Thyroid gland (tissue), 4 donors: ENCODE results near the gene RASGRP4. TPM values are rescaled to one million over a fixed set of nuclear protein-coding genes. Genes with fewer than 3 reads are reported as not detected.

Experiments
- DNase-seq, 2 donors: peaks; one replicate each; pipeline ENCODE4 v3.0.0-alpha.2; 2019
- H3K27ac ChIP-seq, 3 donors: fragments of 200-600 bp; sonication (generic); 1 replicate in 2 of 3; 2 replicates in 1 of 3; pipeline ENCODE4 v1.5.1; 2016 to 2019; ENCODE audit warnings: mild to moderate bottlenecking in 1 of 3, moderate library complexity in 1 of 3
- H3K27me3 ChIP-seq: fragments of 200-600 bp; sonication (generic); one replicate; pipeline ENCODE4 v1.5.1; 2019
- H3K36me3 ChIP-seq, 2 donors: fragments of 200-600 bp; sonication (generic); one replicate each; pipeline ENCODE4 v1.5.1; 2016 to 2019
- H3K4me1 ChIP-seq, 2 donors: fragments of 200-600 bp; sonication (generic); one replicate each; pipeline ENCODE4 v1.5.1; 2017 to 2019
- H3K4me3 ChIP-seq, 3 donors: fragments of 200-600 bp; sonication (generic); replicated peaks in 1 of 3; 1 replicate in 2 of 3; 2 replicates in 1 of 3; pipeline ENCODE4 v1.5.1; 2016; ENCODE audit warnings: mild to moderate bottlenecking in 1 of 3
- H3K9me3 ChIP-seq: fragments of 200-600 bp; sonication (generic); one replicate; pipeline ENCODE4 v1.5.1; 2017
- CTCF ChIP-seq, 6 experiments: fragments of 200-600 bp in 3 of 6; fragments of 450-650 bp in 3 of 6; sonication (generic) in 3 of 6; IDR thresholded peaks; one replicate each; pipeline ENCODE4 v1.5.1; 2016 to 2019; ENCODE audit warnings: antibody characterized with exemption in 6 of 6, mild to moderate bottlenecking in 2 of 6, inconsistent platforms in 1 of 6, moderate library complexity in 1 of 6
- POLR2A ChIP-seq, 2 donors: fragments of 450-650 bp; IDR thresholded peaks; one replicate each; pipeline ENCODE4 v1.6.1; 2017; ENCODE audit warnings: antibody characterized with exemption in 2 of 2, mild to moderate bottlenecking in 2 of 2, moderate library complexity in 1 of 2
- WGBS, 2 donors: methylation state at CpG; one replicate each; pipeline ENCODE4 v1.1.5; 2017; 5-methylcytosine and 5-hydroxymethylcytosine counted together
- intact Hi-C: fragments of 100-400 bp; cut with DNase I; formaldehyde crosslinking; loops from one replicate; pipeline ENCODE4 v1.15.1; 2023
- total RNA-seq, 4 donors: library from RNA; depleted of rRNA; stranded (reverse); fragments of >200 nt; gene quantifications; one replicate each; pipeline ENCODE4 v1.2.3, GENCODE V29; 2016

RASGRP4 gene
- total RNA-seq, 4 donors from 2014 or later: 0.89 to 1.7 (median 1.2) TPM

DNA sequence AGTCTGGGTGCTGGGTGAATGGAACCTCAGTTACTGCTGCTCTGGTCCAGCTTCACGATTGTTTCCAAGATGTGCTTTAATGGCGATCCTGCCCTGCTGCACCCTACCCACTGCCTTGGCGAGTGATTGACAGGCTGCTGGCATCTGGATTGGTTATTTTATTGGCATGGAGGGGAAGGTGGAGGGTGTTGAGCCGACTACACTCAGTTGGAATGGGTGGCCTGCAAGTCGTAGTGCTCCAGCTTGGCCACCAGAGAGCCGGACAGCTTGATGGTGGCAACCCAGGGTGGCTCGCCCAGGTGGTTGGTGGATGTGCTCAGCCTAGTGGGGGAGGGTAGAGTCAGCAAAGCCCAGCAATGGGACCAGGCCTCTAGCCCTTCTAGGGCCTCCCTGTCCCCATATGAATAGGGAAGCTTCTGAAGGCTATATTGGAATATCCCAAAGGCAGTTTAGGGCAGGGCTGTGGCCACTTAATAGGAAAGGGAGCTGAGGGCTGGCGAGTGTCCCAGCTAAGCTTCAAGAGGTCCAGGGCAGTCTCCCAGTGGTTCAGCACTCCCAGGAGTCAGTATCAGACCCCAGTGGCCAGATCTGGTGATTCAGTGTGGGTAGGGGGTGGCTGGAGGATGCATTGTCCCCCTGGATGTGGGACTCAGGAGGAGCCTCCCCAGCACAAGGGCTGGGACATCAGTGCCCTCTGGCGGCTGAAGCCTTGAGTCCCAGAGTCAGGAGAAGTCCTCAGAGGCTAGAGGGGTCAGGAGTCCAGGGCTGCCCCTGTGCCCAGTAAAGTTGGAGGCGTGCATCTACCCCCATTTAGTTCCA, 41.6 kb downstream of the RASGRP4 start:
- H3K27me3 ChIP-seq: no peaks in the 10 kb centered on the region
- H3K27ac ChIP-seq: no peak overlapping the region
- no peak for DNase-seq
- 87 to 90% methylated on average over 6 to 7 of the region's 10 CpGs for WGBS, 2 donors
- intact Hi-C loops: no loop called here
- H3K4me3 ChIP-seq: no peak overlapping the region
- TF ChIP-seq POLR2A (IDR thresholded peaks at IDR 0.05) (no peak), CTCF (IDR thresholded peaks at IDR 0.05) (no peak)
- peaks cover 31 to 39% of the 10 kb centered on the region in 2 donors for H3K36me3 ChIP-seq
- peaks cover 24 to 26% of the 10 kb centered on the region in 2 donors for H3K4me1 ChIP-seq
- no peaks in the 10 kb centered on the region for H3K9me3 ChIP-seq

GRCh38 chr19:38383743-38384142, 42.3 kb downstream of the RASGRP4 start:
- Histone ChIP-seq H3K9me3 (no peaks in the 10 kb centered on the region), H3K27ac (no peak overlapping the region), H3K4me1 (peaks cover 17 to 20% of the 10 kb centered on the region in 2 donors), H3K4me3 (no peak overlapping the region), H3K27me3 (no peaks in the 10 kb centered on the region), H3K36me3 (peaks cover 31 to 45% of the 10 kb centered on the region in 2 donors)
- intact Hi-C loops: no loop called here
- TF ChIP-seq POLR2A (IDR thresholded peaks at IDR 0.05) (no peak), CTCF (IDR thresholded peaks at IDR 0.05) (no peak)
- DNase-seq: no peak
- 90 to 100% methylated on average over 2 of the region's 2 CpGs for WGBS, 2 donors

DNA sequence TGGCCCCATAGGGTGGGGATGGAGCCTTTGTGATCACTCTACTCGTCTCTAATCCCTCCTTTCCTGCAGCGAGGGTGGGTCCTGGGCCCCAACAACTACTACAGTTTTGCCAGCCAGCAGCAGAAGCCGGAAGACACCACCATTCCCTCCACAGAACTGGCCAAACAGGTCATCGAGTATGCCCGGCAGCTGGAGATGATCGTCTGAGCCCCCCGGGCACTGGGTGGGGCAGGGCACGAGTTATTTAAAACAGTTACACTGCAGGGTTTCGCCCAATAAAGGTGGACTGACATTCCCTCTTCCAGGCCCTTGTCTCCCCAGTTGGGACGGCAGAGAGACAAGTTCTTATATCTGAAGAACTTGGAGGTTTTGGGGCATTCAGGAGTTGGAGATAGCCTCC, 42.8 kb downstream of the RASGRP4 start:
- Histone ChIP-seq H3K36me3 (peaks cover 31 to 45% of the 10 kb centered on the region in 2 donors), H3K4me1 (peaks cover 16 to 18% of the 10 kb centered on the region in 2 donors), H3K27ac (no peak overlapping the region), H3K4me3 (no peak overlapping the region), H3K9me3 (no peaks in the 10 kb centered on the region), H3K27me3 (no peaks in the 10 kb centered on the region)
- intact Hi-C loops: no loop called here
- DNase-seq: no peak
- WGBS, 2 donors: 89 to 91% methylated on average over 10 of the region's 10 CpGs
- TF ChIP-seq CTCF (IDR thresholded peaks at IDR 0.05) (no peak), POLR2A (IDR thresholded peaks at IDR 0.05) (no peak)

GRCh38 chr19:38381138-38381537, 44.9 kb downstream of the RASGRP4 start:
- H3K9me3 ChIP-seq: no peaks in the 10 kb centered on the region
- intact Hi-C loops: no loop called here
- no peak overlapping the region for H3K4me3 ChIP-seq
- H3K27me3 ChIP-seq: no peaks in the 10 kb centered on the region
- 93 to 99% methylated on average over 9 of the region's 9 CpGs for WGBS, 2 donors
- no peak overlapping the region for H3K27ac ChIP-seq
- no peak for DNase-seq
- peaks cover 0 to 7% of the 10 kb centered on the region in 2 donors for H3K4me1 ChIP-seq
- peaks cover 31 to 50% of the 10 kb centered on the region in 2 donors for H3K36me3 ChIP-seq
- no peak for TF ChIP-seq CTCF (IDR thresholded peaks at IDR 0.05)
- no peak for TF ChIP-seq POLR2A (IDR thresholded peaks at IDR 0.05)

- no peaks in the 10 kb centered on the region for H3K27me3 ChIP-seq
- peaks cover 13 to 15% of the 10 kb centered on the region in 2 donors for H3K4me1 ChIP-seq
- H3K4me3 ChIP-seq: no peak overlapping the region
- peaks cover 31 to 50% of the 10 kb centered on the region in 2 donors for H3K36me3 ChIP-seq
- no peaks in the 10 kb centered on the region for H3K9me3 ChIP-seq
- 89 to 91% methylated on average over 10 of the region's 10 CpGs for WGBS, 2 donors
- DNase-seq: no peak
- no peak overlapping the region for H3K27ac ChIP-seq
- no peak for TF ChIP-seq POLR2A (IDR thresholded peaks at IDR 0.05)
- no peak for TF ChIP-seq CTCF (IDR thresholded peaks at IDR 0.05)
- intact Hi-C loops: no loop called here
These were observed 47.2 kb downstream of the RASGRP4 start for GRCh38 chr19:38378866-38379265.
